Astrocyte (in vitro differentiated cells and primary cell): Measurements from ENCODE around the gene CLEC16A. TPM values are rescaled to one million over a fixed set of nuclear protein-coding genes. Genes with fewer than 3 reads are reported as not detected.

ENCODE experiments used
- DNase-seq: peaks from one replicate; pipeline ENCODE4 v3.0.0-alpha.2; 2010; ENCODE audit warnings: low read depth
- FAIRE-seq: peaks from 2 replicates; lab custom pipeline; 2011; peaks lifted over from hg19 to GRCh38; lab: Jason Lieb, UNC
- H2AFZ ChIP-seq: 2 replicates; pipeline ENCODE4 v1.6.0; 2012; ENCODE audit warnings: low read depth, low read length, inconsistent platforms
- H3K27ac ChIP-seq: 2 replicates; pipeline ENCODE4 v1.5.1; 2011; ENCODE audit warnings: low read depth, low read length, inconsistent platforms
- H3K27me3 ChIP-seq: 2 replicates; pipeline ENCODE4 v1.6.0; 2011; ENCODE audit warnings: low read length, inconsistent platforms; ENCODE audit not compliant: insufficient read depth
- H3K36me3 ChIP-seq: 2 replicates; pipeline ENCODE4 v1.5.1; 2011; ENCODE audit warnings: low read length, inconsistent platforms; ENCODE audit not compliant: insufficient read depth
- H3K4me1 ChIP-seq: 2 replicates; pipeline ENCODE4 v1.5.1; 2011; ENCODE audit warnings: low read length, inconsistent platforms; ENCODE audit not compliant: insufficient read depth
- H3K4me2 ChIP-seq: 2 replicates; pipeline ENCODE4 v1.6.0; 2012; ENCODE audit warnings: low read length, inconsistent platforms
- H3K4me3 ChIP-seq: 2 replicates; pipeline ENCODE4 v1.5.1; 2011; ENCODE audit warnings: low read depth, mild to moderate bottlenecking, low read length, inconsistent platforms; ENCODE audit not compliant: insufficient read depth
- H3K79me2 ChIP-seq: 2 replicates; pipeline ENCODE4 v1.6.0; 2012; ENCODE audit warnings: mild to moderate bottlenecking, low read length, inconsistent platforms; ENCODE audit not compliant: insufficient read depth
- H3K9ac ChIP-seq: 2 replicates; pipeline ENCODE4 v1.6.0; 2012; ENCODE audit warnings: mild to moderate bottlenecking, low read length, inconsistent platforms
- H3K9me3 ChIP-seq: 2 replicates; pipeline ENCODE4 v1.5.1; 2012; ENCODE audit warnings: low read depth, mild to moderate bottlenecking, low read length, inconsistent platforms; ENCODE audit not compliant: insufficient read depth
- H4K20me1 ChIP-seq: 2 replicates; pipeline ENCODE4 v1.6.0; 2012; ENCODE audit warnings: low read length, inconsistent platforms; ENCODE audit not compliant: insufficient read depth
- H3K27ac Mint-ChIP-seq: one replicate; pipeline ENCODE4 v1.8.0; 2021; ENCODE audit warnings: mild to moderate bottlenecking, mixed read lengths; ENCODE audit not compliant: unreplicated experiment
- H3K27me3 Mint-ChIP-seq: one replicate; pipeline ENCODE4 v1.8.0; 2021; ENCODE audit warnings: low read depth, mixed read lengths; ENCODE audit not compliant: unreplicated experiment
- H3K36me3 Mint-ChIP-seq: one replicate; pipeline ENCODE4 v1.8.0; 2021; ENCODE audit warnings: low read depth, mixed read lengths; ENCODE audit not compliant: unreplicated experiment
- H3K4me1 Mint-ChIP-seq: one replicate; pipeline ENCODE4 v1.8.0; 2021; ENCODE audit warnings: low read depth, mixed read lengths; ENCODE audit not compliant: unreplicated experiment
- H3K4me3 Mint-ChIP-seq: one replicate; pipeline ENCODE4 v1.8.0; 2021; ENCODE audit warnings: mild to moderate bottlenecking, moderate library complexity, mixed read lengths; ENCODE audit not compliant: unreplicated experiment
- H3K9me3 Mint-ChIP-seq: one replicate; pipeline ENCODE4 v1.8.0; 2021; ENCODE audit warnings: mild to moderate bottlenecking, mixed read lengths; ENCODE audit not compliant: unreplicated experiment
- CTCF ChIP-seq: IDR thresholded peaks from 2 replicates; pipeline ENCODE4 v1.5.1; 2011; ENCODE audit warnings: low read depth, mild to moderate bottlenecking, inconsistent platforms, low read length, moderate library complexity; ENCODE audit not compliant: insufficient read depth
- EZH2 ChIP-seq: IDR thresholded peaks from 2 replicates; pipeline ENCODE4 v1.6.1; 2012; ENCODE audit warnings: mild to moderate bottlenecking, low read length, inconsistent platforms; ENCODE audit not compliant: insufficient read depth
- total RNA-seq: library from RNA; stranded (reverse); gene quantifications from 2 replicates; pipeline ENCODE4 v1.2.1, GENCODE V29; 2021

The CLEC16A gene
- total RNA-seq, 1 donor from 2014 or later, result 31.7 TPM

- Histone ChIP-seq H3K4me3 (no peak overlapping the region), H3K36me3 (no peaks in the 10 kb centered on the region), H3K4me2 (no peak overlapping the region), H3K27me3 (no peaks in the 10 kb centered on the region), H2AFZ (no peak overlapping the region), H3K9ac (no peak overlapping the region), H3K79me2 (no peaks in the 10 kb centered on the region), H4K20me1 (no peaks in the 10 kb centered on the region), H3K9me3 (no peaks in the 10 kb centered on the region), H3K4me1 (peaks cover 21% of the 10 kb centered on the region), H3K27ac (no peak overlapping the region)
- DNase-seq (no peak), FAIRE-seq (no peak)
- no peaks in the 10 kb centered on the region for H3K27me3 Mint-ChIP-seq
- H3K27ac Mint-ChIP-seq, result no peak overlapping the region
- no peaks in the 10 kb centered on the region for H3K9me3 Mint-ChIP-seq
- no peak for TF ChIP-seq EZH2
- TF ChIP-seq CTCF, result no peak
- H3K36me3 Mint-ChIP-seq, result peaks cover 19% of the 10 kb centered on the region
- peaks cover 33% of the 10 kb centered on the region for H3K4me1 Mint-ChIP-seq
- no peak overlapping the region for H3K4me3 Mint-ChIP-seq
Observed at GRCh38 chr16:11003141-11003540, 58.8 kb downstream of the CLEC16A start.

- no peaks in the 10 kb centered on the region for H3K79me2 ChIP-seq
- no peaks in the 10 kb centered on the region for H4K20me1 ChIP-seq
- TF ChIP-seq CTCF (no peak), EZH2 (no peak)
- Mint-ChIP-seq H3K36me3 (peaks cover 20% of the 10 kb centered on the region), H3K9me3 (no peaks in the 10 kb centered on the region), H3K27me3 (no peaks in the 10 kb centered on the region), H3K27ac (no peak overlapping the region), H3K4me3 (no peak overlapping the region), H3K4me1 (peaks cover 36% of the 10 kb centered on the region)
- DNase-seq, result peak; percentile 61
- H3K4me2 ChIP-seq, result peak overlapping the region; percentile 52
- H3K9ac ChIP-seq, result peak overlapping the region; percentile 21
- H3K36me3 ChIP-seq, result no peaks in the 10 kb centered on the region
- H2AFZ ChIP-seq, result no peak overlapping the region
- H3K4me3 ChIP-seq, result no peak overlapping the region
- no peaks in the 10 kb centered on the region for H3K27me3 ChIP-seq
- H3K4me1 ChIP-seq, result peaks cover 21% of the 10 kb centered on the region
- peak overlapping the region; percentile 27 for H3K27ac ChIP-seq
- no peak for FAIRE-seq
- no peaks in the 10 kb centered on the region for H3K9me3 ChIP-seq
Observed at GRCh38 chr16:11004351-11004750, 60.0 kb downstream of the CLEC16A start.

- FAIRE-seq (peak; percentile 73), DNase-seq (peak; percentile 68)
- H3K4me2 ChIP-seq, result peak overlapping the region; percentile 52
- TF ChIP-seq EZH2 (no peak), CTCF (no peak)
- peaks cover 21% of the 10 kb centered on the region for H3K4me1 ChIP-seq
- no peaks in the 10 kb centered on the region for H3K9me3 ChIP-seq
- H3K27me3 ChIP-seq, result no peaks in the 10 kb centered on the region
- Mint-ChIP-seq H3K9me3 (no peaks in the 10 kb centered on the region), H3K4me3 (no peak overlapping the region), H3K4me1 (peaks cover 37% of the 10 kb centered on the region), H3K36me3 (peaks cover 16% of the 10 kb centered on the region), H3K27me3 (no peaks in the 10 kb centered on the region), H3K27ac (peak overlapping the region; percentile 49)
- H3K4me3 ChIP-seq, result no peak overlapping the region
- no peak overlapping the region for H2AFZ ChIP-seq
- no peaks in the 10 kb centered on the region for H3K36me3 ChIP-seq
- H3K27ac ChIP-seq, result peak overlapping the region; percentile 27
- no peaks in the 10 kb centered on the region for H3K79me2 ChIP-seq
- peak overlapping the region; percentile 21 for H3K9ac ChIP-seq
- no peaks in the 10 kb centered on the region for H4K20me1 ChIP-seq
Observed at GRCh38 chr16:11004973-11005610, 60.7 kb downstream of the CLEC16A start.
